ENCODE measurements around the gene FAM171A1. TPM values are rescaled to one million over a fixed set of nuclear protein-coding genes. Genes with fewer than 3 reads are reported as not detected.

FAM171A1 gene
- total RNA-seq, 1 donor from 2014 or later, result 51.9 TPM

- DNase-seq (ENCODE audit: low read depth), result no peak
- Histone ChIP-seq H2AFZ (ENCODE audit: low read depth, low read length) (no peak overlapping the region), H3K27me3 (ENCODE audit: insufficient read depth, low read length) (no peaks in the 10 kb centered on the region), H3K27ac (ENCODE audit: low read depth, low read length) (no peak overlapping the region), H4K20me1 (ENCODE audit: insufficient read depth, low read length) (peaks cover under 1% of the 10 kb centered on the region), H3K4me2 (ENCODE audit: low read length) (no peak overlapping the region), H3K9me3 (ENCODE audit: insufficient read depth, low read depth, low read length) (no peaks in the 10 kb centered on the region), H3K4me3 (ENCODE audit: insufficient read depth, low read depth, low read length) (no peak overlapping the region), H3K9ac (ENCODE audit: low read length) (no peak overlapping the region), H3K79me2 (ENCODE audit: insufficient read depth, low read length) (no peaks in the 10 kb centered on the region), H3K36me3 (ENCODE audit: insufficient read depth, low read length) (no peaks in the 10 kb centered on the region), H3K4me1 (ENCODE audit: insufficient read depth, low read length) (peaks cover 17% of the 10 kb centered on the region)
- Mint-ChIP-seq H3K4me3 (ENCODE audit: unreplicated experiment) (no peak overlapping the region), H3K27ac (ENCODE audit: unreplicated experiment) (no peak overlapping the region), H3K9me3 (ENCODE audit: unreplicated experiment) (no peaks in the 10 kb centered on the region), H3K36me3 (ENCODE audit: low read depth, unreplicated experiment) (peaks cover 11% of the 10 kb centered on the region), H3K4me1 (ENCODE audit: low read depth, unreplicated experiment) (peaks cover 20% of the 10 kb centered on the region), H3K27me3 (ENCODE audit: low read depth, unreplicated experiment) (no peaks in the 10 kb centered on the region)
- no peak for TF ChIP-seq CTCF (IDR thresholded peaks at IDR 0.05; ENCODE audit: insufficient read depth, low read depth, low read length)
- TF ChIP-seq EZH2 (IDR thresholded peaks at IDR 0.05; ENCODE audit: insufficient read depth, low read length), result no peak
- FAIRE-seq, result no peak
These were observed 119.2 kb downstream of the FAM171A1 start for GRCh38 chr10:15251791-15252380.

DNA sequence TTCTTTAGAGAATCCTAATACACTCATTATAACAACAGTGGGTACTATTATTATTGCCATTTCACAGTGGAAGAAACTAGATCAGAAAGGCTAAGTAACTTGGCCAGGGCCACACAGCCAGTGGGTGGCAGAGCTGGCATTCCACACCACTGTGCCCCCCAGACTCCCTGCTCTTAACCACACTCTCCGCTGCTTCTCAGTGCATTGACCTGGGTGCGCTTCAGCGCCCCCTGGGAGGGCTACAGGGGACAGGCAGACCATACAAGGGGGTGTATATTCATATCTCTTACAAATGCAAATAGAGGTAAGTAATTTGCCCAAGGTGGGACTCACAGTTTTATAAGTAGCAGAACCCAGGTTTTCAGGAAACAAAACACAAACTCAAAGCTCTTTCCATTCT lies 125.6 kb downstream of the FAM171A1 start:
- H2AFZ ChIP-seq (ENCODE audit: low read depth, low read length), result no peak overlapping the region
- Mint-ChIP-seq H3K27ac (ENCODE audit: unreplicated experiment) (no peak overlapping the region), H3K4me1 (ENCODE audit: low read depth, unreplicated experiment) (peaks cover 23% of the 10 kb centered on the region), H3K27me3 (ENCODE audit: low read depth, unreplicated experiment) (no peaks in the 10 kb centered on the region), H3K36me3 (ENCODE audit: low read depth, unreplicated experiment) (peaks cover 9% of the 10 kb centered on the region), H3K4me3 (ENCODE audit: unreplicated experiment) (no peak overlapping the region), H3K9me3 (ENCODE audit: unreplicated experiment) (no peaks in the 10 kb centered on the region)
- H3K79me2 ChIP-seq (ENCODE audit: insufficient read depth, low read length), result no peaks in the 10 kb centered on the region
- no peaks in the 10 kb centered on the region for H3K9me3 ChIP-seq (ENCODE audit: insufficient read depth, low read depth, low read length)
- no peak overlapping the region for H3K9ac ChIP-seq (ENCODE audit: low read length)
- no peaks in the 10 kb centered on the region for H4K20me1 ChIP-seq (ENCODE audit: insufficient read depth, low read length)
- DNase-seq (ENCODE audit: low read depth) (no peak), FAIRE-seq (no peak)
- no peaks in the 10 kb centered on the region for H3K27me3 ChIP-seq (ENCODE audit: insufficient read depth, low read length)
- no peaks in the 10 kb centered on the region for H3K36me3 ChIP-seq (ENCODE audit: insufficient read depth, low read length)
- H3K4me3 ChIP-seq (ENCODE audit: insufficient read depth, low read depth, low read length), result no peak overlapping the region
- peaks cover 15% of the 10 kb centered on the region for H3K4me1 ChIP-seq (ENCODE audit: insufficient read depth, low read length)
- H3K27ac ChIP-seq (ENCODE audit: low read depth, low read length), result no peak overlapping the region
- TF ChIP-seq EZH2 (IDR thresholded peaks at IDR 0.05; ENCODE audit: insufficient read depth, low read length) (no peak), CTCF (IDR thresholded peaks at IDR 0.05; ENCODE audit: insufficient read depth, low read depth, low read length) (peak; percentile 21)
- H3K4me2 ChIP-seq (ENCODE audit: low read length), result no peak overlapping the region

GRCh38 chr10:15244635-15245197 lies 126.4 kb downstream of the FAM171A1 start:
- H3K36me3 Mint-ChIP-seq (ENCODE audit: low read depth, unreplicated experiment), result peaks cover 8% of the 10 kb centered on the region
- H3K36me3 ChIP-seq (ENCODE audit: insufficient read depth, low read length), result no peaks in the 10 kb centered on the region
- no peak for DNase-seq (ENCODE audit: low read depth)
- TF ChIP-seq CTCF (IDR thresholded peaks at IDR 0.05; ENCODE audit: insufficient read depth, low read depth, low read length) (no peak), EZH2 (IDR thresholded peaks at IDR 0.05; ENCODE audit: insufficient read depth, low read length) (no peak)
- H3K9me3 ChIP-seq (ENCODE audit: insufficient read depth, low read depth, low read length), result no peaks in the 10 kb centered on the region
- no peak overlapping the region for H3K27ac ChIP-seq (ENCODE audit: low read depth, low read length)
- H3K79me2 ChIP-seq (ENCODE audit: insufficient read depth, low read length), result no peaks in the 10 kb centered on the region
- H3K27ac Mint-ChIP-seq (ENCODE audit: unreplicated experiment), result no peak overlapping the region
- H3K4me1 Mint-ChIP-seq (ENCODE audit: low read depth, unreplicated experiment), result peaks cover 23% of the 10 kb centered on the region
- no peak overlapping the region for H3K4me3 Mint-ChIP-seq (ENCODE audit: unreplicated experiment)
- no peaks in the 10 kb centered on the region for H3K9me3 Mint-ChIP-seq (ENCODE audit: unreplicated experiment)
- H3K4me3 ChIP-seq (ENCODE audit: insufficient read depth, low read depth, low read length), result no peak overlapping the region
- H4K20me1 ChIP-seq (ENCODE audit: insufficient read depth, low read length), result no peaks in the 10 kb centered on the region
- H2AFZ ChIP-seq (ENCODE audit: low read depth, low read length), result no peak overlapping the region
- no peak overlapping the region for H3K9ac ChIP-seq (ENCODE audit: low read length)
- no peak for FAIRE-seq
- H3K4me2 ChIP-seq (ENCODE audit: low read length), result no peak overlapping the region
- no peaks in the 10 kb centered on the region for H3K27me3 ChIP-seq (ENCODE audit: insufficient read depth, low read length)
- H3K27me3 Mint-ChIP-seq (ENCODE audit: low read depth, unreplicated experiment), result no peaks in the 10 kb centered on the region
- H3K4me1 ChIP-seq (ENCODE audit: insufficient read depth, low read length), result peaks cover 15% of the 10 kb centered on the region

Data from astrocyte (in vitro differentiated cells and primary cell).